Immature natural killer cell (primary cell): ENCODE results near the gene PIERCE2. TPM values are rescaled to one million over a fixed set of nuclear protein-coding genes. Genes with fewer than 3 reads are reported as not detected.
"Not testable (repeated sequence)": the region's sequence is repeated elsewhere in the genome, so short reads cannot be mapped to it uniquely, and the experiment has no call there.

Experiments used
- DNase-seq, 3 donors: peaks; one replicate each; pipeline ENCODE4 v3.0.0; 2022; ENCODE audit warnings: mixed read lengths in 1 of 3
- H3K27ac Mint-ChIP-seq, 6 donors: one replicate each; pipeline ENCODE4 v1.8.0; 2020; ENCODE audit warnings: mixed read lengths in 6 of 6, mild to moderate bottlenecking in 5 of 6, inconsistent platforms in 4 of 6, moderate library complexity in 3 of 6
- H3K27me3 Mint-ChIP-seq, 3 donors: one replicate each; pipeline ENCODE4 v1.8.0; 2020 to 2021; ENCODE audit warnings: low read depth in 3 of 3, mild to moderate bottlenecking in 3 of 3, mixed read lengths in 3 of 3, moderate library complexity in 3 of 3, inconsistent platforms in 1 of 3
- H3K36me3 Mint-ChIP-seq, 3 donors: one replicate each; pipeline ENCODE4 v1.8.0; 2020; ENCODE audit warnings: mixed read lengths in 3 of 3, inconsistent platforms in 2 of 3, mild to moderate bottlenecking in 2 of 3
- H3K4me1 Mint-ChIP-seq, 2 donors: one replicate each; pipeline ENCODE4 v1.8.0; 2020; ENCODE audit warnings: inconsistent platforms in 2 of 2, mild to moderate bottlenecking in 2 of 2, mixed read lengths in 2 of 2, moderate library complexity in 1 of 2
- H3K4me3 Mint-ChIP-seq, 5 donors: one replicate each; pipeline ENCODE4 v1.8.0; 2020; ENCODE audit warnings: mild to moderate bottlenecking in 5 of 5, mixed read lengths in 5 of 5, inconsistent platforms in 3 of 5, moderate library complexity in 3 of 5
- H3K9me3 Mint-ChIP-seq, 6 donors: one replicate each; pipeline ENCODE4 v1.8.0; 2020; ENCODE audit warnings: mild to moderate bottlenecking in 6 of 6, mixed read lengths in 6 of 6, inconsistent platforms in 4 of 6, moderate library complexity in 3 of 6
- polyA plus RNA-seq, 3 donors: library from polyadenylated mRNA; unstranded; fragments of 300-500 nt; fragmentation: Illumina TruSeq; gene quantifications; one replicate each; pipeline ENCODE4 v1.2.3, GENCODE V29; 2021

The PIERCE2 gene
- polyA plus RNA-seq, 3 donors from 2014 or later = 1.0 TPM; not detected in 2

DNA sequence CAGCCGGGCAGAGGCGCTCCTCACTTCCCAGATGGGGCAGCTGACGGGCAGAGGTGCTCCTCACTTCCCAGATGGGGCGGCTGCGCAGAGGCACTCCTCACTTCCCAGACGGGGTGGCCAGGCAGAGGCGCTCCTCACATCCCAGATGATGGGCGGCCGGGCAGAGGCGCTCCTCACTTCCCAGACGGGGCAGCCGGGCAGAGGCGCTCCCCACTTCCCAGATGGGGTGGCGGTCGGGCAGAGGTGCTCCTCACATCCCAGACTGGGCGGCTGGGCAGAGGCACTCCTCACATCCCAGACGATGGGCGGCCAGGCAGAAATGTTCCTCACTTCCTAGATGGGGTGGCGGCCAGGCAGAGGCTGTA is 38.7 kb downstream of the PIERCE2 start:
- not testable (repeated sequence) for H3K36me3 Mint-ChIP-seq, H3K27ac Mint-ChIP-seq, H3K4me3 Mint-ChIP-seq, DNase-seq, H3K9me3 Mint-ChIP-seq, H3K4me1 Mint-ChIP-seq, H3K27me3 Mint-ChIP-seq

DNA sequence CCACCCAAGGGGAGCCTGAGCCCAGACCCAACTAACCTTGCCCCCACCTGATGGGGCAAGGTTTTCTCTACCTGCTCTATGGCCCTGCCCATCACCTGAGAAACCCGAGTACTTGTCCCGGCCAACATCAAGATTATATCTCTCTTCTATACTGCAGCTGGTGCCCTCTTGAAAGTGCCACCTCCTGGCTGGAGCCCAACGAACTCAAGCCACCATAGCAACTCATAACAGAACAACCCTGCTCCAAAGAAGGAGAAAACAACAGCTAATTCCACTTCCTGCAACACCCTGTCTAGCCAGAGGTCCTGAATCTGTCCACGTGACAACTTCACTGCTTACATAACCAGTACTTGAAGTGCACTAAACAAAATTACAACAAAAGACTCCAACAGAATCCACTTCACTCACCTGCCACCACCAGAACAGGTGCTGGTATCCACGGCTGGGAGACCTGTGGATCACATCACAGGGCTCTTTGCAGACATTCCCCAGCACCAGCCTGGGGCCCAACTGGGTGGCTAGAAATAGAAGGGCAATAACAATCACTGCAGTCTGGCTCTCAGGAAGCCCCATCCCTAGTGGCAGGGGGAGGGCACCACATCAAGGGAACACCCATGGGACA is 49.2 kb downstream of the PIERCE2 start:
- Mint-ChIP-seq H3K4me1 (no peaks in the 10 kb centered on the region), H3K27ac (no peak overlapping the region), H3K4me3 (no peak overlapping the region), H3K36me3 (peaks cover 0 to 4% (median 0%) of the 10 kb centered on the region in 3 donors), H3K27me3 (peaks cover 5 to 11% (median 9%) of the 10 kb centered on the region in 3 donors), H3K9me3 (peaks cover 0 to 12% (median 7%) of the 10 kb centered on the region in 6 donors)
- no peak for DNase-seq

DNA sequence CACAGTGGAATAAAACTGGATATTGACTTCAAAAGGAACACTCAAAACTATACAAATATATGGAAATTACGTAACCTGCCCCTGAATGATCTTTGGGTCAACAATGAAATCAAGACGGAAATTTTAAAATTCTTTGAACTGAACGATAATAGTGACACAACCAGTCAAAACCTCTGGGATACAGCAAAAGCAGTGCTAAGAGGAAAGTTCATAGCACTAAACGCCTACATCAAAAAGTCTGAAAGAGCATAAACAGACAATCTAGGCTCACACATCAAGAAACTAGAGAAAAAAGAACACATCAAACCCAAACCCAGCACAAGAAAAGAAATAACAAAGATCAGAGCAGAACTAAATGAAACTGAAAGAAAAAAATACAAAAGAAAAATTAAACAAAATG is 53.2 kb downstream of the PIERCE2 start:
- Mint-ChIP-seq H3K4me3 (no peak overlapping the region), H3K9me3 (peaks cover 0 to 12% (median 7%) of the 10 kb centered on the region in 6 donors), H3K36me3 (peaks cover 0 to 4% (median 0%) of the 10 kb centered on the region in 3 donors), H3K27ac (no peak overlapping the region), H3K27me3 (peaks cover 2 to 17% (median 8%) of the 10 kb centered on the region in 3 donors), H3K4me1 (no peaks in the 10 kb centered on the region)
- DNase-seq = no peak

DNA sequence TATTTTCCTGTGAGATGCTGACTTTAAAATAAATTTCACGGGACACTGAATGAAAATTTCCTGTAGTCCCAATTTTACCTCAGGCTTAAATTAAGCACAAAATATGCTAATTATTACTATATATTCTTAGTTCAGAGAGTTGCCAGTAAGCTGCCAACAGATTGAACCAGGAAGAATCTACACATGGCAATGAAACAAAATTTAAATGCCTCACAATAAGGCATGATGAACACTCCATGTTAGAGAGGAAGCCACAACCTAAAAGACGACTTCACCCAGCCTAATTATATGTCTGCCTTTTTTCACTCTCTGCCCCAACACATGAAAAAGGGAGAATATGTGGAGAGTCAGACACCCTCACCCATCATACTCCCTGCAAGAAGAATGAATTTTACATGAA is 60.0 kb downstream of the PIERCE2 start:
- Mint-ChIP-seq H3K4me1 (no peaks in the 10 kb centered on the region), H3K36me3 (no peaks in the 10 kb centered on the region), H3K4me3 (no peak overlapping the region), H3K9me3 (no peaks in the 10 kb centered on the region), H3K27me3 (peaks cover 0 to 7% (median 0%) of the 10 kb centered on the region in 3 donors), H3K27ac (no peak overlapping the region)
- no peak for DNase-seq

Other genes starting within 250 kb of the PIERCE2 start
- gene RSL24D1, start 211.6 kb upstream of the PIERCE2 start, polyA plus RNA-seq = 100 to 1,000 TPM in 2 of 3 donors, 10 to 100 TPM in 1; 76.2 to 123 (median 105) TPM
- 100 to 1,000 TPM in 2 of 3 donors, 10 to 100 TPM in 1; 99.6 to 157 (median 150) TPM for gene RAB27A, start 118.7 kb upstream of the PIERCE2 start, polyA plus RNA-seq
- 10 to 100 TPM; 26.2 to 46.7 (median 34.9) TPM for gene PIGBOS1, start 89.4 kb upstream of the PIERCE2 start, polyA plus RNA-seq
- 10 to 100 TPM in 2 of 3 donors, 1 to 10 TPM in 1; 5.9 to 28.4 (median 19.7) TPM for gene PIGB, start 89.3 kb upstream of the PIERCE2 start, polyA plus RNA-seq
- 10 to 100 TPM; 40.9 to 89.3 (median 65.3) TPM for gene CCPG1, start 136 bp upstream of the PIERCE2 start, polyA plus RNA-seq
- not detected for gene DNAAF4, start 99.7 kb downstream of the PIERCE2 start, polyA plus RNA-seq
- gene PYGO1, start 179.8 kb downstream of the PIERCE2 start, polyA plus RNA-seq = not detected